Transverse colon (tissue), 4 donors: ENCODE results near the gene ADAM22.

ENCODE experiments used
- EP300 ChIP-seq: sonication (generic); formaldehyde crosslinking; IDR thresholded peaks from one replicate; pipeline ENCODE4 v1.6.1; 2017; ENCODE audit warnings: antibody characterized with exemption, low read depth
- POLR2AphosphoS5 ChIP-seq, 3 donors: sonication (generic); formaldehyde crosslinking; IDR thresholded peaks; one replicate each; pipeline ENCODE4 v1.6.1; 2016; ENCODE audit warnings: antibody characterized with exemption in 3 of 3
- TF ChIP-seq, protein P1 (sequence below), 5 experiments: fragments of 200-600 bp in 3 of 5; fragments of 450-650 bp in 2 of 5; sonication (generic) in 3 of 5; IDR thresholded peaks; 1 replicate in 2 of 5; 2 replicates in 3 of 5; pipeline ENCODE4 v1.5.1; 2016 to 2017; ENCODE audit warnings: antibody characterized with exemption in 5 of 5, inconsistent platforms in 3 of 5, mild to moderate bottlenecking in 2 of 5, moderate library complexity in 1 of 5

DNA sequence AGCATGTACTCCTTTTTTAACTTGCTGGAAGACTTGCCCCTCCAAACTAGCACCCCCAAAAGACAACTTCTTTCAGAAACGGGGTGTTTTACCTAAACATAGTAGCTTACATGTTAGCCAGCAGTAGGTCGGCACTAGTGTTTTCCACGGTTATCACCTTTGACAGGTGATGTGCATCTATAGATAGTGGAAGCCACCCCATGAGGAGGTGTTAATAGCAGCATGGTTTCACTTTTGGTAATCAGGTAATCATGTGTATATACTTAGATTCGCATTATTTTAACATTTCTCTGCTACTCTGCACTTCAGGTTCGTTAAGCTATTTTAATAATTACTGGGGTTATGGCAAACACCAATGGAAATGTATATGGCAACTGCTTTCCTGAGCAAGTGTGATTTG, 268.2 kb downstream of the ADAM22 start:
- TF ChIP-seq, protein P1, sequence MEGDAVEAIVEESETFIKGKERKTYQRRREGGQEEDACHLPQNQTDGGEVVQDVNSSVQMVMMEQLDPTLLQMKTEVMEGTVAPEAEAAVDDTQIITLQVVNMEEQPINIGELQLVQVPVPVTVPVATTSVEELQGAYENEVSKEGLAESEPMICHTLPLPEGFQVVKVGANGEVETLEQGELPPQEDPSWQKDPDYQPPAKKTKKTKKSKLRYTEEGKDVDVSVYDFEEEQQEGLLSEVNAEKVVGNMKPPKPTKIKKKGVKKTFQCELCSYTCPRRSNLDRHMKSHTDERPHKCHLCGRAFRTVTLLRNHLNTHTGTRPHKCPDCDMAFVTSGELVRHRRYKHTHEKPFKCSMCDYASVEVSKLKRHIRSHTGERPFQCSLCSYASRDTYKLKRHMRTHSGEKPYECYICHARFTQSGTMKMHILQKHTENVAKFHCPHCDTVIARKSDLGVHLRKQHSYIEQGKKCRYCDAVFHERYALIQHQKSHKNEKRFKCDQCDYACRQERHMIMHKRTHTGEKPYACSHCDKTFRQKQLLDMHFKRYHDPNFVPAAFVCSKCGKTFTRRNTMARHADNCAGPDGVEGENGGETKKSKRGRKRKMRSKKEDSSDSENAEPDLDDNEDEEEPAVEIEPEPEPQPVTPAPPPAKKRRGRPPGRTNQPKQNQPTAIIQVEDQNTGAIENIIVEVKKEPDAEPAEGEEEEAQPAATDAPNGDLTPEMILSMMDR (IDR thresholded peaks at IDR 0.05): no peak
- no peak for TF ChIP-seq POLR2AphosphoS5 (IDR thresholded peaks at IDR 0.05)
- no peak for TF ChIP-seq EP300
